ENCODE measurements around the gene GCC2.

DNA sequence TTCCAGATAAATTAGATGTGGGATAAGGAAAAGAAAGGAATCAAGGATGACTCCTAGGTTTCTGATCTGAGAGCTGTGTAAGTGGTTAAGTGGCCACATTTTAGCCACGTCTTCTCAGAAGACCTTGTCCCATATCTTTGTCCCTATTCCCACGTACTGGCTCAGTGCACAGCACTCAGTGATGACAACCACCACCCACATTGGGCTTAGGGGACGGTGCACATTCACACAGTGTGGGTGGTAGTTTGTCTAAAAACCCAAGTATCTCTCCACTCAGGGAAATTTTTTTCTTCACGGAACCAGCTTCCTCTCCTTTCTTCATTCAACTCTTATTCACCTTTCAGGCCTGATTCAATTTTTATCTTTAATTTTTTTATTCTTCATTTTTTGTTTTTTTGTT lies 30.6 kb upstream of the GCC2 start:
- TF ChIP-seq, protein P1, sequence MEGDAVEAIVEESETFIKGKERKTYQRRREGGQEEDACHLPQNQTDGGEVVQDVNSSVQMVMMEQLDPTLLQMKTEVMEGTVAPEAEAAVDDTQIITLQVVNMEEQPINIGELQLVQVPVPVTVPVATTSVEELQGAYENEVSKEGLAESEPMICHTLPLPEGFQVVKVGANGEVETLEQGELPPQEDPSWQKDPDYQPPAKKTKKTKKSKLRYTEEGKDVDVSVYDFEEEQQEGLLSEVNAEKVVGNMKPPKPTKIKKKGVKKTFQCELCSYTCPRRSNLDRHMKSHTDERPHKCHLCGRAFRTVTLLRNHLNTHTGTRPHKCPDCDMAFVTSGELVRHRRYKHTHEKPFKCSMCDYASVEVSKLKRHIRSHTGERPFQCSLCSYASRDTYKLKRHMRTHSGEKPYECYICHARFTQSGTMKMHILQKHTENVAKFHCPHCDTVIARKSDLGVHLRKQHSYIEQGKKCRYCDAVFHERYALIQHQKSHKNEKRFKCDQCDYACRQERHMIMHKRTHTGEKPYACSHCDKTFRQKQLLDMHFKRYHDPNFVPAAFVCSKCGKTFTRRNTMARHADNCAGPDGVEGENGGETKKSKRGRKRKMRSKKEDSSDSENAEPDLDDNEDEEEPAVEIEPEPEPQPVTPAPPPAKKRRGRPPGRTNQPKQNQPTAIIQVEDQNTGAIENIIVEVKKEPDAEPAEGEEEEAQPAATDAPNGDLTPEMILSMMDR (conservative IDR thresholded peaks at IDR 0.05; ENCODE audit: low read length), result no peak
- no peak for TF ChIP-seq EZH2phosphoT487 (IDR thresholded peaks at IDR 0.05; ENCODE audit: borderline replicate concordance, low read depth, low read length)
